ENCODE data around the gene DMTF1.

GRCh38 chr7:87216701-87217508 is 64.7 kb downstream of the DMTF1 start:
- TF ChIP-seq CHD2 (IDR thresholded peaks at IDR 0.05; ENCODE audit: low read length) (no peak), ZNF274 (IDR thresholded peaks at IDR 0.05; ENCODE audit: borderline replicate concordance, extremely low read depth, low read length) (no peak), CTCF (IDR thresholded peaks at IDR 0.05; ENCODE audit: control extremely low read depth in 1 of 3, insufficient read depth in 1 of 3, low read depth in 1 of 3, low read length in 3 of 3) (no peak), POLR2A (IDR thresholded peaks at IDR 0.05; ENCODE audit: control extremely low read depth in 1 of 2, low read depth in 2 of 2, low read length in 2 of 2) (0 out of 3 replicates have a peak, but pooled peaks of 1 of the 2 experiments have one; percentile 18), SUZ12 (IDR thresholded peaks at IDR 0.05; ENCODE audit: low read length) (no peak)
